Activated B cell treated with CpG ODN at 0.5 μM for 24 hours (primary cell): Measurements from ENCODE around the gene MIDN. TPM values are rescaled to one million over a fixed set of nuclear protein-coding genes. Genes with fewer than 3 reads are reported as not detected.
A peak's percentile ranks its signal among the peaks of the same experiment; 100 is the strongest.
"Not testable (repeated sequence)": the region's sequence is repeated elsewhere in the genome, so short reads cannot be mapped to it uniquely, and the experiment has no call there.

Experiments
- ATAC-seq: fragments of 200-7000 bp; cut with Tn5 transposase; one replicate; pipeline ENCODE4 v1.10.0; 2021; ENCODE audit warnings: low read depth, mild to moderate bottlenecking, moderate library complexity
- CTCF ChIA-PET: fragments of 350-600 bp; sonication (Branson Sonifier 250); formaldehyde crosslinking; loops from one replicate; lab custom pipeline; 2021; ENCODE audit warnings: antibody characterized with exemption; lab: Charles Lee
- POLR2A ChIA-PET: fragments of 350-600 bp; sonication (Branson Sonifier 250); formaldehyde crosslinking; loops from one replicate; lab custom pipeline; 2021; ENCODE audit warnings: antibody characterized with exemption; lab: Charles Lee
- DNase-seq: peaks from one replicate; pipeline ENCODE4 v3.0.0; 2022
- H3K27ac Mint-ChIP-seq: one replicate; pipeline ENCODE4 v1.8.0; 2020; ENCODE audit warnings: mixed read lengths
- H3K27me3 Mint-ChIP-seq: one replicate; pipeline ENCODE4 v1.8.0; 2021; ENCODE audit warnings: mixed read lengths
- H3K36me3 Mint-ChIP-seq: one replicate; pipeline ENCODE4 v1.8.0; 2021; ENCODE audit warnings: low read depth, mixed read lengths
- H3K4me1 Mint-ChIP-seq: one replicate; pipeline ENCODE4 v1.8.0; 2021; ENCODE audit warnings: mixed read lengths
- H3K4me3 Mint-ChIP-seq: one replicate; pipeline ENCODE4 v1.8.0; 2020; ENCODE audit warnings: mild to moderate bottlenecking, mixed read lengths
- H3K9me3 Mint-ChIP-seq: one replicate; pipeline ENCODE4 v1.8.0; 2020; ENCODE audit warnings: mixed read lengths
- intact Hi-C: fragments of 100-400 bp; cut with micrococcal nuclease; formaldehyde crosslinking; loops from one replicate; pipeline ENCODE4 v1.15.1; 2024
- total RNA-seq: library from RNA; stranded (reverse); gene quantifications from 2 replicates; pipeline ENCODE4 v1.2.3, GENCODE V29; 2022
- TF ChIP-seq, protein P1 (sequence below): fragments of 200-600 bp; IDR thresholded peaks from one replicate; pipeline ENCODE4 v1.8.0; 2022; ENCODE audit warnings: antibody characterized with exemption, mild to moderate bottlenecking

The MIDN gene
- total RNA-seq, 1 donor from 2014 or later, result 68.4 TPM

DNA sequence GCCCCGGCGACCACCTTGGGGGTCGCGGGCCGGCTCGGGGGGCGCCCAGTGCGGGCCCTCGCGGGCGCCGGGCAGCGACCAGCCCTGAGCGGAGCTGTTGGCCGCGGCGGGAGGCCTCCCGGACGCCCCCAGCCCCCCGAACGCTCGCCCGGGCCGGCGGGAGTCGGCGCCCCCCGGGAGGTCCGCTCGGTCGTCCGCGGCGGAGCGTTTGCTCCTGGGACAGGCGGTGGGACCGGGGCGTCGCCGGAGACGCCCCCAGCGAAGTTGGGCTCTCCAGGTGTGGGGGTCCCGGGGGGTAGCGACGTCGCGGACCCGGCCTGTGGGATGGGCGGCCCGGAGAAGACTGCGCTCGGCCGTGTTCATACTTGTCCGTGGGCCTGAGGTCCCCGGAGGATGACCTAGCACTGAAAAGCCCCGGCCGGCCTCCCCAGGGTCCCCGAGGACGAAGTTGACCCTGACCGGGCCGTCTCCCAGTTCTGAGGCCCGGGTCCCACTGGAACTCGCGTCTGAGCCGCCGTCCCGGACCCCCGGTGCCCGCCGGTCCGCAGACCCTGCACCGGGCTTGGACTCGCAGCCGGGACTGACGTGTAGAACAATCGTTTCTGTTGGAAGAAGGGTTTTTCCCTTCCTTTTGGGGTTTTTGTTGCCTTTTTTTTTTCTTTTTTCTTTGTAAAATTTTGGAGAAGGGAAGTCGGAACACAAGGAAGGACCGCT lies 42.1 kb upstream of the MIDN start:
- peak overlapping the region; percentile 80 for H3K27ac Mint-ChIP-seq
- ATAC-seq, result no peak
- H3K4me3 Mint-ChIP-seq, result peak overlapping the region; percentile 89
- ChIA-PET POLR2A (interaction anchor here (0.8 to 1.1 kb wide), 3 partner anchors 63 to 146 kb away, joined by 3 to 5 read pairs (median 3); partner anchors contain the start of gene CIRBP), CTCF (no interaction called here)
- H3K9me3 Mint-ChIP-seq, result no peaks in the 10 kb centered on the region
- DNase-seq, result no peak
- H3K4me1 Mint-ChIP-seq, result peaks cover 36% of the 10 kb centered on the region
- H3K36me3 Mint-ChIP-seq, result peaks cover 14% of the 10 kb centered on the region
- TF ChIP-seq, protein P1, sequence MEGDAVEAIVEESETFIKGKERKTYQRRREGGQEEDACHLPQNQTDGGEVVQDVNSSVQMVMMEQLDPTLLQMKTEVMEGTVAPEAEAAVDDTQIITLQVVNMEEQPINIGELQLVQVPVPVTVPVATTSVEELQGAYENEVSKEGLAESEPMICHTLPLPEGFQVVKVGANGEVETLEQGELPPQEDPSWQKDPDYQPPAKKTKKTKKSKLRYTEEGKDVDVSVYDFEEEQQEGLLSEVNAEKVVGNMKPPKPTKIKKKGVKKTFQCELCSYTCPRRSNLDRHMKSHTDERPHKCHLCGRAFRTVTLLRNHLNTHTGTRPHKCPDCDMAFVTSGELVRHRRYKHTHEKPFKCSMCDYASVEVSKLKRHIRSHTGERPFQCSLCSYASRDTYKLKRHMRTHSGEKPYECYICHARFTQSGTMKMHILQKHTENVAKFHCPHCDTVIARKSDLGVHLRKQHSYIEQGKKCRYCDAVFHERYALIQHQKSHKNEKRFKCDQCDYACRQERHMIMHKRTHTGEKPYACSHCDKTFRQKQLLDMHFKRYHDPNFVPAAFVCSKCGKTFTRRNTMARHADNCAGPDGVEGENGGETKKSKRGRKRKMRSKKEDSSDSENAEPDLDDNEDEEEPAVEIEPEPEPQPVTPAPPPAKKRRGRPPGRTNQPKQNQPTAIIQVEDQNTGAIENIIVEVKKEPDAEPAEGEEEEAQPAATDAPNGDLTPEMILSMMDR, result no peak
- intact Hi-C loops, result no loop called here
- no peaks in the 10 kb centered on the region for H3K27me3 Mint-ChIP-seq

DNA sequence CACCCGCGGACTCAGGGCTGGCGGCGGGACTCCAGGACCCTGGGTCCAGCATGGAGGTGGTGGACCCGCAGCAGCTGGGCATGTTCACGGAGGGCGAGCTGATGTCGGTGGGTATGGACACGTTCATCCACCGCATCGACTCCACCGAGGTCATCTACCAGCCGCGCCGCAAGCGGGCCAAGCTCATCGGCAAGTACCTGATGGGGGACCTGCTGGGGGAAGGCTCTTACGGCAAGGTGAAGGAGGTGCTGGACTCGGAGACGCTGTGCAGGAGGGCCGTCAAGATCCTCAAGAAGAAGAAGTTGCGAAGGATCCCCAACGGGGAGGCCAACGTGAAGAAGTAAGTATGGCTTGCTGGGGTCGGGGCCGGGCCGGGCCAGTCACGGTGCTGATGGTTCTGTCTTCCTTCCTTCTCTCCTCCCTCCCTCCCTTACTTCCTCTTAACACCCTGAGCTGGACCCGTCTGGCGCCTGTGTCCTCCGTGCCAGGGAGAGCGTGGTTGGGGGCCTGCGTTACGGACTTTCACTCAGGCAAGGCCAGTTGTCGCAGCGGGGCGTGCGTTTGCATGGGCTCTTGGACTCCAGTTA lies 41.4 kb upstream of the MIDN start:
- ATAC-seq (peak; percentile 2), DNase-seq (peak; percentile 42)
- Mint-ChIP-seq H3K4me1 (peaks cover 40% of the 10 kb centered on the region), H3K27me3 (no peaks in the 10 kb centered on the region), H3K9me3 (no peaks in the 10 kb centered on the region), H3K36me3 (peaks cover 18% of the 10 kb centered on the region), H3K4me3 (peak overlapping the region; percentile 89), H3K27ac (peak overlapping the region; percentile 80)
- TF ChIP-seq, protein P1, result no peak
- intact Hi-C loops, result no loop called here
- ChIA-PET POLR2A (interaction anchor here (0.8 to 1.1 kb wide), 3 partner anchors 62 to 146 kb away, joined by 3 to 5 read pairs (median 3); partner anchors contain the start of gene CIRBP), CTCF (no interaction called here)

DNA sequence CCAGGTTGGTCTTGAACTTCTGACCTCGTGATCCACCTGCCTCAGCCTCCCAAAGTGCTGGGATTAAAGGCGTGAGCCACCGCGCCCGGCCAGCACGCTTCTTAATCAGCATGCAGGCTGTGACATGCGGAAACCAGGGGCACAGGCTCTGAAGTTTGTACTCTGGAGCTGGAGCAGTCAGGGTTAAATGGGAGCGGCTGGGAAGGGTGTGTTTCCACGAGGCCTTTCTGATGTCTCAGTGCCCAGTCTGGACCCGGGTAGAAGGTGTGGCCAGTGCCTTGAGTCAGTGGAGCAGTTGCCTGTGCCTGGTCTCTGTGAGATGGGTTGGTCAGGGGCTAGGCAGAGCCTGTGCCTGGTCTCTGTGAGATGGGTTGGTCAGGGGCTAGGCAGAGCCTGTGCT lies 39.6 kb upstream of the MIDN start:
- ATAC-seq, intact Hi-C loops, H3K27ac Mint-ChIP-seq, DNase-seq, H3K4me3 Mint-ChIP-seq, CTCF ChIA-PET, H3K9me3 Mint-ChIP-seq, H3K27me3 Mint-ChIP-seq: not testable (repeated sequence)
- POLR2A ChIA-PET, result interaction anchor here (0.7 kb wide), 1 partner anchor 30 kb away, joined by 3 read pairs; no protein-coding TSS in a partner anchor
- Mint-ChIP-seq H3K36me3 (peaks cover 25% of the 10 kb centered on the region), H3K4me1 (peaks cover 45% of the 10 kb centered on the region)

DNA sequence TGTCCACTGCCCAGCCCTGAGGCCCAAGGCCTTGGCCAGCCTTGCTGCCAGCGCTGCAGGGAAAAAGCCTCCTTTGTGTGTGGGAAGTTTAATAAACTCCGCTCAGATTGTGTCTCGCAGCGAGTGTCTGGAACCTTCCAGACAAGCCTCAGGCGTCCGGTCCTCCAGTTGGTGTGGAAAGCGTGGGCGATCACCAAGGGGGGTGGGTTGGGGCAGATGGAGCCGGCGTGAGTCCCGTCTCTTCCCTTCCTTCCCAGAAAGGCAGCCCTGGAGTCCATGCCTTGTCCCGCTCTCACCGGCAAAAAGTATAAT lies 38.2 kb upstream of the MIDN start:
- POLR2A ChIA-PET, result no interaction called here
- CTCF ChIA-PET, result interaction anchor here (0.6 to 0.9 kb wide), 2 partner anchors 28 to 97 kb away, joined by 3 read pairs; no protein-coding TSS in a partner anchor
- no peak overlapping the region for H3K4me3 Mint-ChIP-seq
- no peak overlapping the region for H3K27ac Mint-ChIP-seq
- H3K27me3 Mint-ChIP-seq, result no peaks in the 10 kb centered on the region
- TF ChIP-seq, protein P1, result no peak
- H3K9me3 Mint-ChIP-seq, result no peaks in the 10 kb centered on the region
- peaks cover 27% of the 10 kb centered on the region for H3K36me3 Mint-ChIP-seq
- intact Hi-C loops, result no loop called here
- peaks cover 51% of the 10 kb centered on the region for H3K4me1 Mint-ChIP-seq
- ATAC-seq (no peak), DNase-seq (no peak)

DNA sequence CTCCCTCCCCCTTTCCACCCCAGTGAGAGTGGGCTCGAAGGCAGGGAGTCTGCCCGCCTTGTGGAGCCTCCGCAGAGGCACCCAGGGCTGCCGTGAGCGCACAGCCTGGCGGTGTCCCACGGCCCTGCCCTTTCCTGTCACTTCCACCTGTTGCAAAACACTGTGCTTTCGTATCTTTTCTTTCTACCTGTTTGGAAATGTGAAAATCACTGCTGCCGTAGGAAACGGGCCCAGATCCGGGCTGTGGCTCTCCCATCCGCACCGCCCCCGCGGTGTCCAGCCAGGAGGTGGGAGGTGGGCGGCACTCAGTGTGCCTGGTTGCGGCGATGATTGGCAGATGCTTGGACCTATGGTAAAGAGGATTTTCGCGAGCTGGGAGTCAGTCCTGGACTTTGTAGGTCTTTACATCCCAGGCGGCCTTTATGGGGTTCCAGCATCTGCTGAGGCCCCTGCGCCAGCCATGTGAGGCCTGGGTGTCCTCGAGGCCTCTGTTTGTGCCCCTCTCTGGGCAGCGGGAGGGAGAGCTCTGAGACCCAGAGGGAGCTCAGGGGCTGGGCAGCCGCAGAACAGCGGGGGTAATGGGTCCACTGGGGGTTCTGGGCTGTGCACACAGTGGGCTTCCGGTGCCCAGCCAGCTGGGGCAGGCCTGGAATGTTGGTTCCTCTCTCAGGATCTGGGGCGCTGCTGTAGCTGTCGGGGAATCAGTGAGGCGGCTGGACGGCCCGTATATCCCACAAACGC lies 36.7 kb upstream of the MIDN start:
- POLR2A ChIA-PET, result interaction anchor here (0.6 to 0.7 kb wide), 2 partner anchors 10 to 127 kb away, joined by 3 to 13 read pairs; no protein-coding TSS in a partner anchor
- DNase-seq (no peak), ATAC-seq (no peak)
- TF ChIP-seq, protein P1, result no peak
- intact Hi-C loops, result no loop called here
- Mint-ChIP-seq H3K4me1 (peaks cover 49% of the 10 kb centered on the region), H3K27me3 (no peaks in the 10 kb centered on the region), H3K36me3 (peaks cover 32% of the 10 kb centered on the region), H3K27ac (no peak overlapping the region), H3K9me3 (no peaks in the 10 kb centered on the region), H3K4me3 (no peak overlapping the region)
- CTCF ChIA-PET, result no interaction called here
